Ishikawa (cell line): Measurements from ENCODE around the gene AGAP3.

Experiments
- EP300 ChIP-seq: IDR thresholded peaks from 2 replicates; pipeline ENCODE4 v1.6.1; 2012; ENCODE audit warnings: borderline replicate concordance
- FOXM1 ChIP-seq: IDR thresholded peaks from 2 replicates; pipeline ENCODE4 v1.6.1; 2012; ENCODE audit warnings: low read depth, borderline replicate concordance
- RAD21 ChIP-seq: IDR thresholded peaks from 2 replicates; pipeline ENCODE4 v1.6.1; 2012; ENCODE audit warnings: low read depth
- ZBTB7A ChIP-seq: IDR thresholded peaks from 2 replicates; pipeline ENCODE4 v1.6.1; 2012; ENCODE audit warnings: low read depth

DNA sequence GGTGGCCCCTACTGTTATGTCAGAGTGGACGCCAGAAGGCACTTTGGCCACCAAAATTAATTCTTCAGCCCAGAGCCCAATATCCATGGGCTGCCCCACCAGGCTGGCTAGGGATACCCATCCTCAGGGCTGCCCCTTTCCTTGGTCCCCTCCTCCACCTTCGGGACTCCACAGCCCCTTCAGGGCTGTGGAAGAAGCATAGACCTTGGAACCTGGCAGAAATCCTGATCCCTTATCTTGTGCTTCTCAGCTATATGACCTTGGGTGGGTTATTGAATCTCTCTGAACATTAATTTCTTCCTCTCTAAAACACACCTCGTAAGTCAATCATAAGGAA, 2.5 kb upstream of the AGAP3 start:
- TF ChIP-seq EP300: no peak
- no peak for TF ChIP-seq ZBTB7A
- no peak for TF ChIP-seq FOXM1
- TF ChIP-seq RAD21: no peak
